Islet precursor cell (in vitro differentiated cells): ENCODE measurements around the gene DPY19L1.
A peak's percentile ranks its signal among the peaks of the same experiment; 100 is the strongest.
"Not testable (repeated sequence)": the region's sequence is repeated elsewhere in the genome, so short reads cannot be mapped to it uniquely, and the experiment has no call there.

Source experiments
- DNase-seq: peaks from one replicate; pipeline ENCODE4 v3.0.0-alpha.2; 2018

Gene DPY19L1

GRCh38 chr7:35037211-35037525, at the start of gene DPY19L1:
Gene DPY19L1, minus strand, starts transcription at chr7:35037485. Its CDS starts 91 bp downstream, at chr7:35037394.
- no peak for DNase-seq

DNA sequence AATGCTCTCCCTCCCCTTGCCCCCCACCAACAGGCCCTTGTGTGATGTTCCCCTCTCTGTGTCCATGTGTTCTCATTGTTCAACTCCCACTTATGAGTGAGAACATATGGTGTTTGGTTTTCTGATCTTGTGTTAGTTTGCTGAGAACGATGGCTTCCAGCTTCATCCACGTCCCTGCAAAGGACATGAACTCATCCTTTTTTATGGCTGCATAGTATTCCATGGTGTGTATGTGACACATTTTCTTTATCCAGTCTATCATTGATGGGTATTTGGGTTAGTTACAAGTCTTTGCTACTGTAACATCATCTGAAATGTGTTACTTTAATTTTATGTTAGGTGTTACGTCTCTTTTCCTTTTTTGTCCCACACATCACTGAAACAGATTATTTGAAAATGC, 42.2 kb upstream of the DPY19L1 start:
- not testable (repeated sequence) for DNase-seq

GRCh38 chr7:35074008-35074407, 36.7 kb upstream of the DPY19L1 start:
- DNase-seq = not testable (repeated sequence)

DNA sequence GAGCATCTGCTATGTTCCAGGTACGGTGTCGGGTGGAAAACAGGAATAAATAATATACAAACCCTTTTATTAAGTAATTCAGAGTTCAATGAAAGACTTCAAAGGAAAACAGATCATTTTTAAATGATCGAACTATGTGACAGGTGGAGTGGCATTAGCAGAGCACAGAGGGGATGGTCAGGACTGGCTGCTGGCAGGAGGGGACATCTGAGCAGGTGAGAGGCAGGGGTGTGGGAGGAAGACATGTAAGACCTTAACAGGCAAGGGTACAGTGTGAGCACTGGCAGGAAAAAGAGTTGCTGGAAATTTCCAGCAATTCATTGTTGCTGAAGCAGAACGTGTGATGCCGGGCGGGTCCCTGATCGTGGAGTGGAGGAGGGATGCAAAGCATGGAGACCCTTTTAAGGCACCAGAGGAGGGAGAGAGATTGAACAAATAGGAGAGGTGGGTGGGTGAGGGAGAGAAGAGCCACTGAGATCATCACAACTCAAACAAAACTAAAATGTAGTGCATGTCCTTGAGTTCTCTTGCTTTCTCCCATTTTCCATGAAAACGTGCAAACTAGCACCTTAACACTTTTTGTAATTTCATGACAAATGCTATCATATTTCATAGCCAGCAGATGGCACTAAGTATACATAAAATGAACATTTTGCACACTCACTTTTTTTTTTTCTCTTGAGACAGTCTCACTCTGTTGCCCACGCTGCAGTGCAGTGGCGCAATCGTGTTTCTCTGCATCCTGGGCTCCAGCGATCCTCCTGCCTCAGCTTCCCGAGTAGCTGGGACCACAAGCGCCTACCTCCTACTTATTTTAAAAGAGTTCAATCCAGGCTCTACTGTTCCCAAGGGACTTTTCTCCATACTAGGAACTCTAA, 35.9 kb upstream of the DPY19L1 start:
- not testable (repeated sequence) for DNase-seq

- DNase-seq = not testable (repeated sequence)
Observed at GRCh38 chr7:35069084-35069483, 31.8 kb upstream of the DPY19L1 start.

- DNase-seq = not testable (repeated sequence)
Observed at GRCh38 chr7:35065382-35065781, 28.1 kb upstream of the DPY19L1 start.

DNA sequence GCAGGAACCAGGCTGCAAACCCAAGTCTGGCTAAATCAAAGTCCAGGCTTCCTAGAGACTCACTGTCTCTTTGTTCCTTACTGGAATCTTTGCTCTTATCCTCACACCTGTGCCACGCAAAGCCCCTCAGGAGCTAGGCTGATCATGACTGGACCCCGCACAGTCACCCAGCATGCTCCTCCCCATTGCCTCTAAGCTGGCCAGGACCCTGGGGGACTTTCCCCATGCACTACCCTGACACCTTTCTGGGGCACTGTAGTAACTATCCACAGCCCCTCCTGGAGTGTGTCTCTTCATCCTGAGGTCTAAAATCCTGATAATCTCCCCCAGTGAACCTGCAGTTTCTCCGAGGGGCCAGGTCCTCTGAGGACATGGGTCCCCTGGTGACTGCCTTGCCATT, 21.3 kb upstream of the DPY19L1 start:
- not testable (repeated sequence) for DNase-seq

DNA sequence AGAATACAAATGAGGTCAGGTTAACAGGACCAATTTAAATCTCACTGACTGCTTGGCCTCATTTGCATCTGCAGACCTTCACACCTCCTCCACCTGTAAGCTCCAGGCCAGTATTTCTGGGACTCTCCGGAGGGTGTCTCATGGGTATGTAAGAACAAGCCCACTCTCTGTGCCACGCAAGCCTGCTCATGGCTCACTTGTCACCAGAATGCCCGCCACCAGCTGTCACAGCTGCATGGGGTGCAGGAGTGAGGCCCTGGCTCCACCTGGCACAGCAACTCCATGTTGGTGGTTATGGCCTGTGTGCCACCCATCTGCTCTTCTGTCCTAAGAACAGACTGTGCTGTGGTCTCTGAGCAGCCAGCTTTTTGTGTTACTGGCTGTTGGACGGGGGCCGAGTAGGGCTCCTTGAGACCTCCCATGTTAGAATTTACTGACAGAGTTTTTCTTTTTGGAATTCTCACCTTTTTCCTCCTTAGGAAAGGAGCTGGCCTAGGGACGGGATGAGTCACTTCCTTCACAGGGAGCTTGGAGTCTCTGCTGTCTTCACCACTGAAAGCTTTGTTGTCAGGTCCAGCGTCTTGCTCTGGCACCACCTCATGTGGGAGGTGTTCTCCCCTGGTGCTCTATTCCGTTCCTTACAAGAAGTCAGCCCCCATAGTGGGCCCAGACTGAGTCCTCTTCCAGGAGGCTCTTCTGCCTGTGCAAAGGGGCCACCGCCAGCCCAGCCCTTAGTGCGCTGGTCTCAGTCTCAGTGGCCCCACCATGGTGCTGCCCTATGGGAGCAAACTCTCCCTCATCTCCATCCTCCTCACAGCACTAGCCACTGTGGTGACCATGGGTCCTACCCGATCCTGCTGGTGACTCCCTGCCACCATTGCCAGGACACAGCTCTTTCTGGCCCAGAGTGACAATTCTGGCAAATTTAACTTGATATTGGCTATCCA, 20.5 kb upstream of the DPY19L1 start:
- DNase-seq = peak; percentile 67

GRCh38 chr7:35055733-35056132, 18.4 kb upstream of the DPY19L1 start:
- DNase-seq = not testable (repeated sequence)

DNA sequence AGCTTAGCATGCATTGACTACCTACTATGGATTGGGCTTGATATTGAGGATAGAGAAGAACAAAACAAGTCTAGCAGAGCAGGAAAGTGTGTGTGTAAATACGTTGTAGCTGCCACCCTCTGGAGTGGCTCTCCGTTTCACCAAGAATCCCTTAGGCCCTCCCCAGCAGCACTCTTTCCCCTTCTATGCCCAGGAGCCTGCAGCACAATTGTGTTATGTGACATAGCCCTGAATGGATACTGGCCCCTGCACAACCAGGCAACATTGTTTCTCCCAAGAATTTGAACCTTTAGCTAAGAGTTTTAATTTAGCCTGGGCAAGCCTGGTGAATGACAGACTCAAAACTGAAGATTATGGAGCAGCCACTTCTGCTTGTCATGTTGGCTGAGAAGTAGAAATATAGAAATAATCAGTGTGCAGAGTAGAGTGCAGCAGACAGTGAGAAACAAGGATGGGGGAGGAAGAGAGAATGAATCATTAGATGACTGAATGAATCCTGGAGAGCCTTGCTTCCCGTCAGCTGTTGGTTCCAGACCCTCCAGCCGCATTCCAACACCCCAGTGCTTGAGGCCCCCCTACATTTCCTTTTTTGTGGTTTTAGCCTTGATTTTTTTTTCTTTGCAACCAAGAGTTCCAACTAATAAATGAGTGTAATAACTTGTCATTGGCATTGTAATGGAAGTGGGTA, 16.3 kb upstream of the DPY19L1 start:
- not testable (repeated sequence) for DNase-seq

GRCh38 chr7:35048390-35048789, 11.1 kb upstream of the DPY19L1 start:
- DNase-seq = not testable (repeated sequence)

GRCh38 chr7:35047912-35048305, 10.6 kb upstream of the DPY19L1 start:
- not testable (repeated sequence) for DNase-seq

- DNase-seq = not testable (repeated sequence)
Observed at GRCh38 chr7:35047263-35047911, 10.1 kb upstream of the DPY19L1 start.

- not testable (repeated sequence) for DNase-seq
Observed at GRCh38 chr7:35043301-35043700, 6.0 kb upstream of the DPY19L1 start.

- no peak for DNase-seq
Observed at GRCh38 chr7:35040906-35041305, 3.6 kb upstream of the DPY19L1 start.

GRCh38 chr7:35039343-35039742, 2.1 kb upstream of the DPY19L1 start:
- DNase-seq = no peak

DNA sequence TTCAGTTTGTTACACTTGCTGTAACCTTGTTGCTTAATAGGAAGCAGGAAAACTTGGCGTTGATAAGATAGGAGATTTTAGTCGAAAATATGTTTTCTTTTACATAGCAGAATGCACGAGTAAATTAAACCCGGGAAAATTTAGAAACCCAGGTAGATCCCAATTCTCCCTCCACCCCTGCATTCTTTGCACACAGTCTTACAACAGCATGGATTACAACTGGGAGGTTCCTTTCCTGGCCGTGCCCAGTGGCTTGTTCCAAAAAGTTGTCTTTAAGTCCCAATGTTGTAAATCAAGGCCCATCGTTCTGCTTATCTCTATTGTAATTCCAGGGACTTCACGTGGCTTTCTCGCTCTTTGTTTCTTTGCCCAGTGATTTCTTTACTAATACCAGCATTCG, 1.1 kb upstream of the DPY19L1 start:
- DNase-seq = no peak

DNA sequence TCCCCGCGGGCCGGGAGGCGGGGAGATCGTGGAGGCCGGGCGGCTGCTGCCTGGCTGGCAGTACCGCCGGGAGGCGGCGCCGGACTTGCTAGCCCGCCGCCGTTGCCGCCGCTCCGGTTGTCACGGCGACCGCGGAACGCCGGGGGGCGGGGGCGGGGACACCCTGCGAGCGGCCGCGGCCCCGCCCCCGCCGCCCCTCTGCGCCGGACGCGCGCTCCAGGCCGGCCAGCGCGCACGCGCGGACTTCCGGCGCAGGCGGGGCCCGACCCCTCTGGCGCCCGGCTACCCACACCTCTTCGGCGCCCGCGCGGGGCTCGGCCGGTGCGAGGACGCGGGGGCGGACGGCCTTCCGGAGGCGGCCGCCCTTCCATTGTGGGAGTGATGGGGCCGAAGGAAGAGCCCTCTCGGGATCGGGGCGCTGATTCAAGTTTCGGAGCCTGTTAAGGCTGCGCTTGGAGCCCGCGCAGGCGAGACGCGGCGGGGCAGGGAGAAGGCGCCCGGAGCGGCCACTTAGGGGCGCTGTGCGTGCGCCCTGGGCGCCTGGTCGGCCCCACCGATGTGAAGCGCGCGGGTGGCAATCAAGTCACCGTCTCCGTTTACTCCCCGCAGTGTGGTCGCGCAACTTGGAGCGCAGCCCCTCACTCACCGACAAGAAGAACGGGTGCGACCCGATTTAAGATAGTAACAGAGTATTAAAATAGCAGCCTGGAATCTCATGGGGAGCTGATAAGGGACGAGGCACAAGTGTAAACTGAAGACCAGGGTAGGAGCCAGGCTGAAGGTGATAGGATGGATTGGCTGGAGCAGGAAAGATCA, 449 bp upstream of the DPY19L1 start:
- DNase-seq = peak; percentile 98

- peak; percentile 81 for DNase-seq
Observed at GRCh38 chr7:35036361-35037171, 719 bp downstream of the DPY19L1 start.

DNA sequence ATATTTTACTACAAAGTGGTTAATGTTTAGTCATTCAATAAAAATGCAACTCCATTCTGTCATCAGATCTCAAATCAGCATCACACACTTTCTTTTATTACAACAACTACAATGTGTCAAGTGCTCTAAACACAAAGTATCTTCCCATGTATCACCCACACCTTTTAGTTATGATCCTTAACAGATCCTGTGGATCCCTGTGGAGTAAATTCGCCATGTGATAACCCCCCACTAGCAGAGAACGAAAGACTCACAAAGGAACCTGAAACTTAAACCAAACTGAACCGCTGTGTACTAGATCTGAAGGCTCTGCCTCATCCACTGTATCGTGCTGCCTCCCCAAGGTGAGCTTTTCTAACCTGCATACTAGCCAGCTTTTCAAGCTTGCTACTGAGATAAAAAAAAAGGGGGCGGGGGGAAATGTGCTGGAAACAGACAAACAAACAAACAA, 1.7 kb downstream of the DPY19L1 start:
- DNase-seq = peak; percentile 69

GRCh38 chr7:35032166-35032565, 5.1 kb downstream of the DPY19L1 start:
- DNase-seq = no peak
